ENCODE results near the gene SLCO1A2. TPM values are rescaled to one million over a fixed set of nuclear protein-coding genes. Genes with fewer than 3 reads are reported as not detected.

The SLCO1A2 gene
- polyA plus RNA-seq, 4 donors: 0.01 to 0.10 TPM; not detected in 2

DNA sequence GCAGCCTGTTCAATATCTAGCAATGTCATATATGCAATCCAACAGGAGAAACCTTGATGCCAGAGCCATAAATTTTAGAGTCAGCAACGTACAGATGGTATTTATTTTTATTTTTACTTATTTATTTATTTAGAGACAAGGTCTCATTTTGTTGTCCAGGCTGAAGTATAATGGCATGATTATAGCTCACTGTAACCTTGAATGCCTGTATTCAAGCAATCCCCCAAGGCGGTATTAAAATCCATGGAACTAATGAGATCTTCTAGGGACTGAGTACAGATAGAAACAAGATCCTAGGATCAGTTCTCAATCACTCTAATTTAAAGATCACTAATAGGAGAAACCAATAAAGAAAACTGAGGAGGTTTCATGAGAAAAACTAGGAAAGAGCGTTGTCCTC, 114.5 kb downstream of the SLCO1A2 start:
- H3K27ac ChIP-seq (ENCODE audit: low read depth in 1 of 3, low read length in 2 of 3): no peak overlapping the region
- no peaks in the 10 kb centered on the region for H3K36me3 ChIP-seq (ENCODE audit: control insufficient read depth in 3 of 3, insufficient read depth in 2 of 3, low read depth in 1 of 3, low read length in 3 of 3)
- no peaks in the 10 kb centered on the region for H3K9me3 ChIP-seq (ENCODE audit: control insufficient read depth in 2 of 2, insufficient read depth in 1 of 2, low read depth in 1 of 2, low read length in 1 of 2)
- WGBS, 3 donors: 62 to 70% (median 65%) methylated on average over 3 of the region's 3 CpGs
- no peaks in the 10 kb centered on the region for H3K4me1 ChIP-seq (ENCODE audit: control insufficient read depth in 3 of 3, insufficient read depth in 2 of 3, low read depth in 1 of 3, low read length in 2 of 3)
- FAIRE-seq (no peak), DNase-seq (no peak)
- no peaks in the 10 kb centered on the region for H3K27me3 ChIP-seq (ENCODE audit: control insufficient read depth in 3 of 3, insufficient read depth in 3 of 3, low read length in 3 of 3)
- H3K4me3 ChIP-seq (ENCODE audit: low read depth in 1 of 3, low read length in 3 of 3): no peak overlapping the region

GRCh38 chr12:21219206-21219605, 115.5 kb downstream of the SLCO1A2 start:
- no peak for FAIRE-seq
- WGBS, 3 donors: 31 to 58% (median 40%) methylated on average over 2 of the region's 2 CpGs

More at GRCh38 chr12:21219206-21219605, 115.5 kb downstream of the SLCO1A2 start:
- no peaks in the 10 kb centered on the region for H3K36me3 ChIP-seq (ENCODE audit: control insufficient read depth in 3 of 3, insufficient read depth in 2 of 3, low read depth in 1 of 3, low read length in 3 of 3)
- H3K27ac ChIP-seq (ENCODE audit: low read depth in 1 of 3, low read length in 2 of 3): no peak overlapping the region
- no peak overlapping the region for H3K4me3 ChIP-seq (ENCODE audit: low read depth in 1 of 3, low read length in 3 of 3)
- DNase-seq: no peak
- no peaks in the 10 kb centered on the region for H3K27me3 ChIP-seq (ENCODE audit: control insufficient read depth in 3 of 3, insufficient read depth in 3 of 3, low read length in 3 of 3)
- H3K4me1 ChIP-seq (ENCODE audit: control insufficient read depth in 3 of 3, insufficient read depth in 2 of 3, low read depth in 1 of 3, low read length in 2 of 3): no peaks in the 10 kb centered on the region
- H3K9me3 ChIP-seq (ENCODE audit: control insufficient read depth in 2 of 2, insufficient read depth in 1 of 2, low read depth in 1 of 2, low read length in 1 of 2): no peaks in the 10 kb centered on the region

Other genes starting within 250 kb of the SLCO1A2 start
- not detected for gene SLCO1B1, start 203.7 kb downstream of the SLCO1A2 start, polyA plus RNA-seq
- gene IAPP, start 38.0 kb upstream of the SLCO1A2 start, polyA plus RNA-seq: 1 to 10 TPM in 2 of 4 donors, not detected in 2; 1.4 to 3.4 TPM
- gene PYROXD1, start 102.7 kb upstream of the SLCO1A2 start, polyA plus RNA-seq: 10 to 100 TPM; 18.0 to 29.3 (median 26.2) TPM
- 10 to 100 TPM in 2 of 4 donors, 1 to 10 TPM in 2; 5.7 to 18.7 (median 11.4) TPM for gene RECQL, start 166.7 kb upstream of the SLCO1A2 start, polyA plus RNA-seq
- gene GOLT1B, start 166.9 kb upstream of the SLCO1A2 start, polyA plus RNA-seq: 10 to 100 TPM in 3 of 4 donors, 1 to 10 TPM in 1; 9.4 to 26.2 (median 12.9) TPM
- gene SPX, start 191.4 kb upstream of the SLCO1A2 start, polyA plus RNA-seq: under 1 TPM in 2 of 4 donors, not detected in 2; 0.28 to 0.58 TPM